ENCODE data around the gene COBL.

DNA sequence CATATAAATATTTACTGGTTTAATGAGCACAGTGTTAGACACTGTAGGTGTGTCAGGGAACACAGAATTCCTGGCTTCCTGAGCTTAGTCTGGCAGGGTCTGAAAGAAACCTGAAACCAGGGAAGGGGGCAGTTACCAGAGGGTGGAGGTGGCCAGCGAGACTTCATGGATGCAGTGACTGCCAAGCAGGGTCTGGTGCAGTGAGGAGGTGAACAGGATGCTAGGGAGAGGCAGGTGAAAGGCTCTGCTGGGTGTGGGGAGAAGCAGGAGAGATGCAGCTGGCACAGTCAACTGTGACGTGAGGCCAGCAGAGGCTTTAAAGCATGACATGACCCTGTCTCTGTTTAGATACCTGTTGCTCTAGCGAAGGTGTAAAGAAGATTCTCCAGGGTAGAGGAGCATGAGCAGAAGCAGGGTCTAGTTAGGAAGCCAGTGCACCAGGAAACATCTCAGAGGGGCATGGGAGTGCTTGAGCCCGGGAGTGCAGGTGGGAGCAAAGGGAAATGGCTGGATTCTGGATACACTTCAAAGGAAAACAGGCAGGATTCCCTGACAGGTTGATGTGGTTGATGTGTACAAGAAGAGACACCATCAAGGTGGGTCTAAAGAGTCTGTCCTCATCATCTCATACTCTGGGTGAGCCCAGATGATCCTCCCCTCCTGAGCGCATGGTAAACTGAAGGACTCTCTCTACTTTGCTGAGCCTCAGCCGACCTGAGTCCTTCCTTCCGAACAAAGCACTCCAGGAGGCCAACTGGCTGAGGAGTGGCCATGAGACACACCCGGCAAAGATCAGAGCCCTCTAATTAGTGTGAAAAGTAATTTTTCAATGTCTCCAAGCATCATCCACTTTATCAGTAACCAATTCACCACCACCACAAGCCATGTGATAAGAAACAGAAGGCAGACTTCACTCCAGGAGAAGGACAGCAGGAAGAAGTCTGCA lies 186.8 kb downstream of the COBL start:
- TF ChIP-seq POLR2A (IDR thresholded peaks at IDR 0.05; ENCODE audit: low read depth, low read length) (no peak), POLR2AphosphoS5 (IDR thresholded peaks at IDR 0.05; ENCODE audit: low read depth, low read length) (no peak), TAF1 (IDR thresholded peaks at IDR 0.05; ENCODE audit: low read depth, low read length) (no peak), POU2F2 (IDR thresholded peaks at IDR 0.05; ENCODE audit: low read depth, low read length) (no peak), PAX5 (IDR thresholded peaks at IDR 0.05; ENCODE audit: insufficient read depth, low read length, severe bottlenecking) (no peak)
